H1 (cell line): ENCODE measurements around the gene PRKD1.

Experiments
- BCL11A ChIP-seq, 2 experiments: IDR thresholded peaks; one replicate each; pipeline ENCODE4 v1.6.1; 2011; ENCODE audit warnings: low read depth in 2 of 2, low read length in 2 of 2, mild to moderate bottlenecking in 2 of 2
- BRCA1 ChIP-seq: IDR thresholded peaks from 2 replicates; pipeline ENCODE4 v1.6.1; 2012; ENCODE audit warnings: low read depth, low read length, improper control_type of control experiment
- CREB1 ChIP-seq: IDR thresholded peaks from 2 replicates; pipeline ENCODE4 v1.6.1; 2012; ENCODE audit warnings: inconsistent platforms
- EP300 ChIP-seq, 2 experiments: IDR thresholded peaks; 1 replicate in 1 of 2; 2 replicates in 1 of 2; pipeline ENCODE4 v1.6.1; 2011 to 2012; ENCODE audit warnings: low read depth in 2 of 2, low read length in 2 of 2, mild to moderate bottlenecking in 2 of 2, borderline replicate concordance in 1 of 2, inconsistent platforms in 1 of 2, moderate library complexity in 1 of 2
- FOSL1 ChIP-seq: IDR thresholded peaks from 2 replicates; pipeline ENCODE4 v1.6.1; 2011; ENCODE audit warnings: mild to moderate bottlenecking, low read depth, low read length, moderate library complexity; ENCODE audit not compliant: insufficient read depth
- JUND ChIP-seq: IDR thresholded peaks from 2 replicates; pipeline ENCODE4 v1.6.1; 2011; ENCODE audit warnings: mild to moderate bottlenecking, improper control_type of control experiment, low read length
- POLR2A ChIP-seq, 2 experiments: IDR thresholded peaks; 1 replicate in 1 of 2; 2 replicates in 1 of 2; pipeline ENCODE4 v1.6.1; 2011; ENCODE audit warnings: low read depth in 2 of 2, low read length in 2 of 2, mild to moderate bottlenecking in 2 of 2; ENCODE audit errors: control extremely low read depth in 1 of 2
- SIN3A ChIP-seq, 2 experiments: IDR thresholded peaks in 1 of 2; conservative IDR thresholded peaks in 1 of 2; 2 replicates each; pipeline ENCODE4 v1.6.1; 2011 to 2012; ENCODE audit warnings: low read length in 2 of 2, improper control_type of control experiment in 1 of 2, low read depth in 1 of 2, mild to moderate bottlenecking in 1 of 2
- TAF1 ChIP-seq: IDR thresholded peaks from 2 replicates; pipeline ENCODE4 v1.6.1; 2011; ENCODE audit warnings: mild to moderate bottlenecking, low read depth, low read length
- USF2 ChIP-seq: IDR thresholded peaks from 2 replicates; pipeline ENCODE4 v1.6.1; 2011; ENCODE audit warnings: low read length, improper control_type of control experiment
- YY1 ChIP-seq: IDR thresholded peaks from 2 replicates; pipeline ENCODE4 v1.6.1; 2011; ENCODE audit warnings: low read depth, mild to moderate bottlenecking, low read length
- TF ChIP-seq, protein P1 (sequence below), 3 experiments: IDR thresholded peaks; 1 replicate in 2 of 3; 2 replicates in 1 of 3; pipeline versions ENCODE4 v1.5.1 to v1.6.1; 2011; ENCODE audit warnings: low read length in 3 of 3, mild to moderate bottlenecking in 3 of 3, inconsistent platforms in 2 of 3, low read depth in 1 of 3, moderate library complexity in 1 of 3; ENCODE audit not compliant: insufficient read depth in 1 of 3; ENCODE audit errors: control extremely low read depth in 1 of 3
- TF ChIP-seq, protein P2 (sequence below): IDR thresholded peaks from 2 replicates; pipeline ENCODE4 v1.6.1; 2012; ENCODE audit warnings: low read length, inconsistent platforms
- TF ChIP-seq, protein P3 (sequence below): IDR thresholded peaks from 2 replicates; pipeline ENCODE4 v1.6.1; 2012; ENCODE audit warnings: inconsistent platforms

DNA sequence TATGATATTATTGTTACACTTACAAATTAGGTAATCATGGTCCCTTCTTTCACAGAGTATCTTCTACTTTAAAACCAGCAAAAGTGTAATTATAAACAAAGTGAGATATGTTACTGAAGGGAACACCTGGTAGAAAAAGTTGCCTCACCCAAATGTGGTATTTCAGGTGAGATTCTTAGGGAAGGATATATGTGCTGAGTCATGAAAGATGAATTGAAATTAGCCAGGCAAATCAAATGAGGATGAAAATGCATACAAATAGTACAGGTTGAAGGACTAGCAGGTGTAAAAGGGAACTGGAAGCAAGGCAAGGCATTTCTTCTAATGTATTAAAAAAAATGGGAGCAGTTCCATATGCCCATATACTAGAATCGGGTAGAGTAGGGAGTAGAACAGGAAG lies 220.9 kb downstream of the PRKD1 start:
- TF ChIP-seq, protein P1, sequence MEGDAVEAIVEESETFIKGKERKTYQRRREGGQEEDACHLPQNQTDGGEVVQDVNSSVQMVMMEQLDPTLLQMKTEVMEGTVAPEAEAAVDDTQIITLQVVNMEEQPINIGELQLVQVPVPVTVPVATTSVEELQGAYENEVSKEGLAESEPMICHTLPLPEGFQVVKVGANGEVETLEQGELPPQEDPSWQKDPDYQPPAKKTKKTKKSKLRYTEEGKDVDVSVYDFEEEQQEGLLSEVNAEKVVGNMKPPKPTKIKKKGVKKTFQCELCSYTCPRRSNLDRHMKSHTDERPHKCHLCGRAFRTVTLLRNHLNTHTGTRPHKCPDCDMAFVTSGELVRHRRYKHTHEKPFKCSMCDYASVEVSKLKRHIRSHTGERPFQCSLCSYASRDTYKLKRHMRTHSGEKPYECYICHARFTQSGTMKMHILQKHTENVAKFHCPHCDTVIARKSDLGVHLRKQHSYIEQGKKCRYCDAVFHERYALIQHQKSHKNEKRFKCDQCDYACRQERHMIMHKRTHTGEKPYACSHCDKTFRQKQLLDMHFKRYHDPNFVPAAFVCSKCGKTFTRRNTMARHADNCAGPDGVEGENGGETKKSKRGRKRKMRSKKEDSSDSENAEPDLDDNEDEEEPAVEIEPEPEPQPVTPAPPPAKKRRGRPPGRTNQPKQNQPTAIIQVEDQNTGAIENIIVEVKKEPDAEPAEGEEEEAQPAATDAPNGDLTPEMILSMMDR (IDR thresholded peaks at IDR 0.05; ENCODE audit: control extremely low read depth in 1 of 3, insufficient read depth in 1 of 3, low read depth in 1 of 3, low read length in 3 of 3) = no peak
- no peak for TF ChIP-seq POLR2A (IDR thresholded peaks at IDR 0.05; ENCODE audit: control extremely low read depth in 1 of 2, low read depth in 2 of 2, low read length in 2 of 2)
- no peak for TF ChIP-seq FOSL1
- TF ChIP-seq, protein P2, sequence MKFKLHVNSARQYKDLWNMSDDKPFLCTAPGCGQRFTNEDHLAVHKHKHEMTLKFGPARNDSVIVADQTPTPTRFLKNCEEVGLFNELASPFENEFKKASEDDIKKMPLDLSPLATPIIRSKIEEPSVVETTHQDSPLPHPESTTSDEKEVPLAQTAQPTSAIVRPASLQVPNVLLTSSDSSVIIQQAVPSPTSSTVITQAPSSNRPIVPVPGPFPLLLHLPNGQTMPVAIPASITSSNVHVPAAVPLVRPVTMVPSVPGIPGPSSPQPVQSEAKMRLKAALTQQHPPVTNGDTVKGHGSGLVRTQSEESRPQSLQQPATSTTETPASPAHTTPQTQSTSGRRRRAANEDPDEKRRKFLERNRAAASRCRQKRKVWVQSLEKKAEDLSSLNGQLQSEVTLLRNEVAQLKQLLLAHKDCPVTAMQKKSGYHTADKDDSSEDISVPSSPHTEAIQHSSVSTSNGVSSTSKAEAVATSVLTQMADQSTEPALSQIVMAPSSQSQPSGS = no peak
- TF ChIP-seq CREB1 = no peak
- TF ChIP-seq, protein P3, sequence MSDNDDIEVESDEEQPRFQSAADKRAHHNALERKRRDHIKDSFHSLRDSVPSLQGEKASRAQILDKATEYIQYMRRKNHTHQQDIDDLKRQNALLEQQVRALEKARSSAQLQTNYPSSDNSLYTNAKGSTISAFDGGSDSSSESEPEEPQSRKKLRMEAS = no peak
- no peak for TF ChIP-seq BCL11A (IDR thresholded peaks at IDR 0.05; ENCODE audit: low read depth in 2 of 2, low read length in 2 of 2)
- TF ChIP-seq SIN3A (conservative IDR thresholded peaks at IDR 0.05 in 1 of 2, IDR thresholded peaks at IDR 0.05 in 1 of 2; ENCODE audit: low read depth in 1 of 2, low read length in 2 of 2) = no peak
- no peak for TF ChIP-seq EP300 (IDR thresholded peaks at IDR 0.05; ENCODE audit: borderline replicate concordance in 1 of 2, low read depth in 2 of 2, low read length in 2 of 2)
- no peak for TF ChIP-seq USF2
- TF ChIP-seq YY1 = no peak
- no peak for TF ChIP-seq TAF1
- no peak for TF ChIP-seq JUND
- TF ChIP-seq BRCA1 = no peak
